Measurements from ENCODE around the gene TRAPPC6A. TPM values are rescaled to one million over a fixed set of nuclear protein-coding genes. Genes with fewer than 3 reads are reported as not detected.

TRAPPC6A gene
- total and polyA plus RNA-seq, 2 of the 13 experiments (the other 11 are each of a cell fraction or from before 2014, with no cell fraction given): 6.5 to 21.0 TPM

DNA sequence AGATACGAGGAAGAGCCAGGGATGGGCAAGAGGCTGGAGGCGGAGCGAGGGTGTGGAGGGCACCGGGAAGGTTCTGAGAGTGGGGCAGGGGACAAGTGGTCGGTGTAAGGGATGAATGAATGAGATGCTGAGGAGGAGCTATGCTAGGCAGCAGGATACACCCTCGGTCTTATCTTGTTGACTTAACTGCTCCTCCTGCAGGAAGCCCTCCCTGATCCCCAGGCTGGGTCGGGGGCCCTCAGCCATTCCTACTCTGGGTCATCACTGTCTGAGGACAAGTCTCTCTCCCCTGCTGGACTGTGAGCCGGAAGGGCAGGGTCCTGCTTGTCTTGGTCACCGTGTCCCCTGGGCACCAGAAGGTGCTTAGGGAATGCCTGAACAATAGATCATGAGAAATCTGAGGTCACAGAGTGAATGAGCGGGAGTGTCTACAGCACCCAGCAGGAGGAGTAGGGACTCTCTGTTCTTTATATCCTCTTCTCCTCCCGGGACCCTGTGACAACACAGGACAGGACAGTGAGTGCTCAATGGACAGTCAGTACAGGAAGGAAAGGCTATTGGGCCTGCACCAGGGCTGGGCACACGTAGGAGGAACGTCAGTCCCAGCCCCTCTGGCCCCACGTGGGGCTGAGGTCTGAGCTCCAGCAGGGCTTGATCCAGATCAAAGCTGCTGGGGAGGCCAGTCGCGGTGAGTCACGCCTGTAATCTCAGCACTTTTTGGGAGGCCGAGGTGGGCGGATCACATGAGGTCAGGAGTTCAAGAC, 23.8 kb downstream of the TRAPPC6A start (continued):
- TF ChIP-seq, protein P1, sequence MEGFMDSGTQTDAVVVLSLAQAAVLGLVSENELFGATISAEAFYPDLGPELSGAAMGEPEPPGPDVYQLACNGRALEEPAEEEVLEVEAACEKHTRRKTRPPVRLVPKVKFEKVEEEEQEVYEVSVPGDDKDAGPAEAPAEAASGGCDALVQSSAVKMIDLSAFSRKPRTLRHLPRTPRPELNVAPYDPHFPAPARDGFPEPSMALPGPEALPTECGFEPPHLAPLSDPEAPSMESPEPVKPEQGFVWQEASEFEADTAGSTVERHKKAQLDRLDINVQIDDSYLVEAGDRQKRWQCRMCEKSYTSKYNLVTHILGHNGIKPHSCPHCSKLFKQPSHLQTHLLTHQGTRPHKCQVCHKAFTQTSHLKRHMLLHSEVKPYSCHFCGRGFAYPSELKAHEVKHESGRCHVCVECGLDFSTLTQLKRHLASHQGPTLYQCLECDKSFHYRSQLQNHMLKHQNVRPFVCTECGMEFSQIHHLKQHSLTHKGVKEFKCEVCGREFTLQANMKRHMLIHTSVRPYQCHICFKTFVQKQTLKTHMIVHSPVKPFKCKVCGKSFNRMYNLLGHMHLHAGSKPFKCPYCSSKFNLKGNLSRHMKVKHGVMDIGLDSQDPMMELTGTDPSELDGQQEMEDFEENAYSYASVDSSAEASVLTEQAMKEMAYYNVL (CRISPR knock-in tag; IDR thresholded peaks at IDR 0.05; ENCODE audit: borderline replicate concordance): no peak
- TF ChIP-seq ZHX1 (CRISPR knock-in tag; IDR thresholded peaks at IDR 0.05; ENCODE audit: low read depth): no peak
- TF ChIP-seq BRD4 (CRISPR knock-in tag; IDR thresholded peaks at IDR 0.05): no peak
- no peak for TF ChIP-seq SIX1 (CRISPR knock-in tag; IDR thresholded peaks at IDR 0.05; ENCODE audit: borderline replicate concordance)
- TF ChIP-seq TCF12 (IDR thresholded peaks at IDR 0.05): no peak
- TF ChIP-seq TCF12 (CRISPR knock-in tag; IDR thresholded peaks at IDR 0.05): no peak
- TF ChIP-seq, protein P2, sequence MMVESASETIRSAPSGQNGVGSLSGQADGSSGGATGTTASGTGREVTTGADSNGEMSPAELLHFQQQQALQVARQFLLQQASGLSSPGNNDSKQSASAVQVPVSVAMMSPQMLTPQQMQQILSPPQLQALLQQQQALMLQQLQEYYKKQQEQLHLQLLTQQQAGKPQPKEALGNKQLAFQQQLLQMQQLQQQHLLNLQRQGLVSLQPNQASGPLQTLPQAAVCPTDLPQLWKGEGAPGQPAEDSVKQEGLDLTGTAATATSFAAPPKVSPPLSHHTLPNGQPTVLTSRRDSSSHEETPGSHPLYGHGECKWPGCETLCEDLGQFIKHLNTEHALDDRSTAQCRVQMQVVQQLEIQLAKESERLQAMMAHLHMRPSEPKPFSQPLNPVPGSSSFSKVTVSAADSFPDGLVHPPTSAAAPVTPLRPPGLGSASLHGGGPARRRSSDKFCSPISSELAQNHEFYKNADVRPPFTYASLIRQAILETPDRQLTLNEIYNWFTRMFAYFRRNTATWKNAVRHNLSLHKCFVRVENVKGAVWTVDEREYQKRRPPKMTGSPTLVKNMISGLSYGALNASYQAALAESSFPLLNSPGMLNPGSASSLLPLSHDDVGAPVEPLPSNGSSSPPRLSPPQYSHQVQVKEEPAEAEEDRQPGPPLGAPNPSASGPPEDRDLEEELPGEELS (CRISPR knock-in tag; IDR thresholded peaks at IDR 0.05): peak; percentile 52; the same call in 1 of the 2 replicates
- TF ChIP-seq HOXA3 (CRISPR knock-in tag; IDR thresholded peaks at IDR 0.05): peak; percentile 47; the same call in 1 of the 2 replicates
- no peak for TF ChIP-seq ZNF615 (CRISPR knock-in tag; IDR thresholded peaks at IDR 0.05; ENCODE audit: borderline replicate concordance)
- TF ChIP-seq MXD4 (CRISPR knock-in tag; IDR thresholded peaks at IDR 0.05): peak; percentile 58; the same call in 1 of the 2 replicates
- TF ChIP-seq, protein P3, sequence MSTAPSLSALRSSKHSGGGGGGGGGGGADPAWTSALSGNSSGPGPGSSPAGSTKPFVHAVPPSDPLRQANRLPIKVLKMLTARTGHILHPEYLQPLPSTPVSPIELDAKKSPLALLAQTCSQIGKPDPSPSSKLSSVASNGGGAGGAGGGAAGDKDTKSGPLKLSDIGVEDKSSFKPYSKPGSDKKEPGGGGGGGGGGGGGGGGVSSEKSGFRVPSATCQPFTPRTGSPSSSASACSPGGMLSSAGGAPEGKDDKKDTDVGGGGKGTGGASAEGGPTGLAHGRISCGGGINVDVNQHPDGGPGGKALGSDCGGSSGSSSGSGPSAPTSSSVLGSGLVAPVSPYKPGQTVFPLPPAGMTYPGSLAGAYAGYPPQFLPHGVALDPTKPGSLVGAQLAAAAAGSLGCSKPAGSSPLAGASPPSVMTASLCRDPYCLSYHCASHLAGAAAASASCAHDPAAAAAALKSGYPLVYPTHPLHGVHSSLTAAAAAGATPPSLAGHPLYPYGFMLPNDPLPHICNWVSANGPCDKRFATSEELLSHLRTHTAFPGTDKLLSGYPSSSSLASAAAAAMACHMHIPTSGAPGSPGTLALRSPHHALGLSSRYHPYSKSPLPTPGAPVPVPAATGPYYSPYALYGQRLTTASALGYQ (CRISPR knock-in tag; IDR thresholded peaks at IDR 0.05): peak; percentile 68; the same call in 1 of the 2 replicates
- 0 out of 2 replicates have a peak, but pooled peaks have one; percentile 43 for TF ChIP-seq MEF2D (CRISPR knock-in tag; IDR thresholded peaks at IDR 0.05)
- peak; percentile 41; the same call in 1 of the 2 replicates for TF ChIP-seq SIN3A (IDR thresholded peaks at IDR 0.05; ENCODE audit: borderline replicate concordance, low read depth, low read length)
- TF ChIP-seq GFI1 (CRISPR knock-in tag; IDR thresholded peaks at IDR 0.05; ENCODE audit: borderline replicate concordance): peak; percentile 98
- no peak for TF ChIP-seq NPAS2 (CRISPR knock-in tag; IDR thresholded peaks at IDR 0.05; ENCODE audit: borderline replicate concordance)
- TF ChIP-seq MED1 (CRISPR knock-in tag; IDR thresholded peaks at IDR 0.05): peak; percentile 37; the same call in 1 of the 2 replicates
- no peak for TF ChIP-seq HES4 (CRISPR knock-in tag; IDR thresholded peaks at IDR 0.05; ENCODE audit: borderline replicate concordance)
- TF ChIP-seq, protein P4, sequence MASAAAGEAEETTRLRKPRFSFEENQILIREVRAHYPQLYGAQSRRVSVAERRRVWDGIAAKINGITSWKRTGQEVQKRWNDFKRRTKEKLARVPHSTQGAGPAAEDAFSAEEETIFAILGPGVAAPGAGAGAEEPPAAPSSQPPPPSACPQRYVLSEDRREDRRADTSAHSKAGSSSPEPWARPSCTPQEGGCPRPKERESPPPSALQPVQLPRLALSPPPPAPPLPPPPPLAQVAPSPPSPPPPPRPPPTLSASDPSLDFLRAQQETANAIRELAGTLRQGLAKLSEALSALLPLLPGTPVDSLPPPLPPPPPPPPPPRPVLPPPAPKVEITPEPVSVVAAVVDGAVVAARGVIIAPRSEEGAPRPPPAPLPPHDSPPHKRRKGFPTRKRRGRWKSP (CRISPR knock-in tag; IDR thresholded peaks at IDR 0.05): no peak
- TF ChIP-seq POLR2A (IDR thresholded peaks at IDR 0.05; ENCODE audit: insufficient read depth in 1 of 2, low read depth in 2 of 2, low read length in 2 of 2): peak; percentile 38 to 54; a peak in 1 of 4 replicates

All from HepG2 (cell line).